ENCODE measurements around the gene RASSF9. TPM values are rescaled to one million over a fixed set of nuclear protein-coding genes. Genes with fewer than 3 reads are reported as not detected.

RASSF9 gene
- 1 to 10 TPM in 2 of 4 donors, under 1 TPM in 2; 0.27 to 1.5 (median 0.83) TPM for polyA plus RNA-seq
- long read RNA-seq, donor 1, full-length matches to known transcripts, result 5 of 1,172 reads
- long read RNA-seq, donor 1, partial matches to known transcripts, result 1,160 of 1,172 reads
- long read RNA-seq, donor 1, other reads (novel, unspliced or antisense), result 7 of 1,172 reads
- long read RNA-seq, donor 2, result 0 reads
- long read RNA-seq, donor 3, result 0 reads
- long read RNA-seq, donor 4, result 0 reads
- long read RNA-seq, donor 5, result 0 reads
- long read RNA-seq, donor 6, full-length matches to known transcripts, result 2 of 199 reads
- long read RNA-seq, donor 6, partial matches to known transcripts, result 197 of 199 reads
- long read RNA-seq, donor 6, other reads (novel, unspliced or antisense), result 0 of 199 reads
- long read RNA-seq, donor 7, result 0 reads
- long read RNA-seq, donor 8, result 0 reads
- long read RNA-seq, donor 9, result 0 reads
- long read RNA-seq, donor 10, full-length matches to known transcripts, result 5 of 5 reads
- long read RNA-seq, donor 10, partial matches to known transcripts, result 0 of 5 reads
- long read RNA-seq, donor 10, other reads (novel, unspliced or antisense), result 0 of 5 reads

DNA sequence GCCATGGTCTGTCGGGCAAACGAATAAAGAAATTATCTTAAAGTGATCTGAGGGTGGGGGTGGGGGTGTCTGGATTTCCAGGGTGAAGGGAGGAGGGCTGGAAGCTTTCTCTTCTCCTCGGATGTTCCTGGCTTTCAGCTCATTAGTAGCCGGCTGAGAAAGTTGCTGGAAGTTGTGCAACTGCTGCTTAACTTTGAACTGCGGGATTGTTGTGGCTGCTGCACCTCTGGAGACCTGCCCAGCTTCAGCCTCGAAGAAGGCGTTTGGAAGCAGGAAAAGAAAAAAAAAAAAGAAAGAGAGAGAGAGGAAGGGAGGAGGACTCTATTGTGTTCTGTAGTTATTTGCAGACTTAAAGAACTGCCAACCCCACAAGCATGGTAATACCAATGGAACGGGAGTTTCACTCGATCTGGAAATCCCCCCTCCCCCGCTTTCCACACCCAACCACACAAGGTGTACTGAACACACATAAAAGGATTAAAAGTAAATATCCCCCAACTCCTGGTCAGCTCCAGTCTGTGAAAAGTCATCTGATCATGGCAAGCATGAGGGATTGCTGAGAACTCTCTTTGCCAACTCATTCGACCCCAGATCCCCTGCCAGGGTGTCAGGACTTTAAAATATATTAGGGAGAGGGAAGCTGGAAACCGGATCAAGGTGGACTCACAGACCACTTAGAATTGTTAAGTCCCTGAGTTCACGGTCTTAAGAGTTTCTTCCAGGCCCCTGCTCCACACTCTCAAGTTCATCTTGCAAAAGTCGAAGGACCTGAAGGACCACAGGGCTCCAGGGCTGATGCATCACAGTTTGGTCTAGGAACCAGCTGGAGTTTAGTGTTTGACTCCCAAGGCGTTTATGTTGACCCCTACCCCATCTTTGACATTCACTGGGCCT lies at the start of gene RASSF9:
Gene RASSF9, minus strand, starts transcription at position 213 of the 894 bp plus-strand sequence. Its CDS starts 208 bp downstream, at position 5.
- DNase-seq, result peak; percentile 91 to 92
- FAIRE-seq, result no peak
- H3K27me3 ChIP-seq (ENCODE audit: control insufficient read depth in 3 of 3, insufficient read depth in 3 of 3, low read length in 3 of 3), result no peaks in the 10 kb centered on the region

DNA sequence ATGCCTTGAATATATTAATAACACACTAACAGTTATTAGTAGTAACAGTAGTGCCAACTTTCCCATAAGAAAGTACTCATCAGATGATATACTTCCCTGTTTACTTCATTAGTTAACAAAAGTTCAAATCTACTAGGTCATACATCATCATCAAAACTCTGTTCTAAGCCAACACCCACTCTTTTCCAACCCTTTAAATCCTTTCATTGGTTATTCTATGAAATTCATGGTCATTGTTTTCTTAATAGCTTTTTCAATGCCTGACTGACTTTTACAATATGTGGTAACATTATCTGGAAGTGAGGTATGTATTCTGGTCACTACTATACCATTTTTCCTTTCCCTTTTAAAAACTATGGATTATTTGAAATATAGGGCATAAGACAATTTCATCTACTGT lies 47.6 kb upstream of the RASSF9 start:
- DNase-seq (no peak), FAIRE-seq (no peak)
- Histone ChIP-seq H3K27me3 (ENCODE audit: control insufficient read depth in 3 of 3, insufficient read depth in 3 of 3, low read length in 3 of 3) (no peaks in the 10 kb centered on the region), H3K9me3 (ENCODE audit: control insufficient read depth in 2 of 2, insufficient read depth in 1 of 2, low read depth in 1 of 2, low read length in 1 of 2) (no peaks in the 10 kb centered on the region), H3K27ac (ENCODE audit: low read depth in 1 of 3, low read length in 2 of 3) (no peak overlapping the region), H3K4me1 (ENCODE audit: control insufficient read depth in 3 of 3, insufficient read depth in 2 of 3, low read depth in 1 of 3, low read length in 2 of 3) (no peaks in the 10 kb centered on the region), H3K4me3 (ENCODE audit: low read depth in 1 of 3, low read length in 3 of 3) (no peak overlapping the region), H3K36me3 (ENCODE audit: control insufficient read depth in 3 of 3, insufficient read depth in 2 of 3, low read depth in 1 of 3, low read length in 3 of 3) (no peaks in the 10 kb centered on the region)

More for the DNA sequence above, at the start of gene RASSF9:
- Histone ChIP-seq H3K9me3 (ENCODE audit: control insufficient read depth in 2 of 2, insufficient read depth in 1 of 2, low read depth in 1 of 2, low read length in 1 of 2) (no peaks in the 10 kb centered on the region), H3K27ac (ENCODE audit: low read depth in 1 of 3, low read length in 2 of 3) (peak within 1 kb of the TSS; percentile 59 to 81 (median 65)), H3K4me3 (ENCODE audit: low read depth in 1 of 3, low read length in 3 of 3) (peak within 1 kb of the TSS in 2 of 3 donors; percentile 45 to 48), H3K36me3 (ENCODE audit: control insufficient read depth in 3 of 3, insufficient read depth in 2 of 3, low read depth in 1 of 3, low read length in 3 of 3) (no peaks in the 10 kb centered on the region), H3K4me1 (ENCODE audit: control insufficient read depth in 3 of 3, insufficient read depth in 2 of 3, low read depth in 1 of 3, low read length in 2 of 3) (peaks cover 0 to 9% (median 0%) of the 10 kb centered on the region in 3 donors)
- WGBS, 3 donors, result 18 to 24% (median 22%) methylated on average over 15 of the region's 15 CpGs

DNA sequence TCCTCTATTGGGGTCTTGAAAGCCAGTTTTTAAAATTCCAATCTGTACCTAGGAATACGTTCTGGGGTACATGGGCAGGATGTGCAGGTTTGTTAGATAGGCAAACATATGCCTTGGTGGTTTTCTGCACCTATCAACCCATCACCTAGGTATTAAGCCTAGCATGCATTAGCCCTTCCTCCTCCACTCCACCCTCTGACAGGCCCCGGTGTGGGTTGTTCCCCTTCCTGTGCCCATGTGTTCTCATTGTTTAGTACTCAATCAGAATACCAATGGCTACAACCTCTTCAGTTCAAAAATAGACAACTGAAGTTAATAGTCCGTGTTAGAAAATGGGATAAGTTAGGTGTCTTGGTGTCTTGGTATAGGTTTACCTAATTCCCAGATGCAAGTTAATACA lies 41.2 kb upstream of the RASSF9 start:
- H3K27me3 ChIP-seq (ENCODE audit: control insufficient read depth in 3 of 3, insufficient read depth in 3 of 3, low read length in 3 of 3), result peaks cover 0 to 3% (median 0%) of the 10 kb centered on the region in 3 donors
- no peak overlapping the region for H3K4me3 ChIP-seq (ENCODE audit: low read depth in 1 of 3, low read length in 3 of 3)
- H3K36me3 ChIP-seq (ENCODE audit: control insufficient read depth in 3 of 3, insufficient read depth in 2 of 3, low read depth in 1 of 3, low read length in 3 of 3), result no peaks in the 10 kb centered on the region
- no peak for FAIRE-seq
- H3K27ac ChIP-seq (ENCODE audit: low read depth in 1 of 3, low read length in 2 of 3), result no peak overlapping the region
- WGBS, 3 donors, result 64 to 76% (median 73%) methylated on average over 3 of the region's 3 CpGs
- DNase-seq, result no peak
- no peaks in the 10 kb centered on the region for H3K9me3 ChIP-seq (ENCODE audit: control insufficient read depth in 2 of 2, insufficient read depth in 1 of 2, low read depth in 1 of 2, low read length in 1 of 2)
- no peaks in the 10 kb centered on the region for H3K4me1 ChIP-seq (ENCODE audit: control insufficient read depth in 3 of 3, insufficient read depth in 2 of 3, low read depth in 1 of 3, low read length in 2 of 3)

DNA sequence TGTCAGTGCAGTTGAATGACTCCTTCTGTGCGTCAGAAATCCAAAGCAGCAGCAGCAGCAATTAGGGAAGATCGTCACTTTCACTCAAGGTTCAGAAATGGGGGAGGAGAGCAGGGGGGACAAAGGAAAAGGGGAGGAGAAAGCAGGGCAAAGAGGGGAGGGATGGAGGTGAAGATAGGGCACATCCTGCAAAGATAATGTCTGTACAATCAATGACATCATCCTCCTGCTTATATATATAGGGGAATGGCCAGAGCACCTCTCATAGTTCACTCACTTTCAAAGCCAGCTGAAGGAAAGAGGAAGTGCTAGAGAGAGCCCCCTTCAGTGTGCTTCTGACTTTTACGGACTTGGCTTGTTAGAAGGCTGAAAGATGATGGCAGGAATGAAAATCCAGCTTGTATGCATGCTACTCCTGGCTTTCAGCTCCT lies 37.8 kb upstream of the RASSF9 start, which contains the start of gene NTS:
Gene NTS, plus strand, starts transcription at position 265 of the 431 bp plus-strand sequence. Its CDS starts 109 bp downstream, at position 374.
- no peaks in the 10 kb centered on the region for H3K9me3 ChIP-seq (ENCODE audit: control insufficient read depth in 2 of 2, insufficient read depth in 1 of 2, low read depth in 1 of 2, low read length in 1 of 2)
- H3K4me3 ChIP-seq (ENCODE audit: low read depth in 1 of 3, low read length in 3 of 3), result no peak within 1 kb of the TSS
- H3K36me3 ChIP-seq (ENCODE audit: control insufficient read depth in 3 of 3, insufficient read depth in 2 of 3, low read depth in 1 of 3, low read length in 3 of 3), result no peaks in the 10 kb centered on the region
- H3K4me1 ChIP-seq (ENCODE audit: control insufficient read depth in 3 of 3, insufficient read depth in 2 of 3, low read depth in 1 of 3, low read length in 2 of 3), result no peaks in the 10 kb centered on the region
- H3K27me3 ChIP-seq (ENCODE audit: control insufficient read depth in 3 of 3, insufficient read depth in 3 of 3, low read length in 3 of 3), result peaks cover 0 to 3% (median 0%) of the 10 kb centered on the region in 3 donors
- 17 to 25% (median 22%) methylated on average over 3 of the region's 3 CpGs for WGBS, 3 donors
- no peak within 1 kb of the TSS for H3K27ac ChIP-seq (ENCODE audit: low read depth in 1 of 3, low read length in 2 of 3)
- DNase-seq (peak in 1 of 2 donors; percentile 6), FAIRE-seq (no peak)

DNA sequence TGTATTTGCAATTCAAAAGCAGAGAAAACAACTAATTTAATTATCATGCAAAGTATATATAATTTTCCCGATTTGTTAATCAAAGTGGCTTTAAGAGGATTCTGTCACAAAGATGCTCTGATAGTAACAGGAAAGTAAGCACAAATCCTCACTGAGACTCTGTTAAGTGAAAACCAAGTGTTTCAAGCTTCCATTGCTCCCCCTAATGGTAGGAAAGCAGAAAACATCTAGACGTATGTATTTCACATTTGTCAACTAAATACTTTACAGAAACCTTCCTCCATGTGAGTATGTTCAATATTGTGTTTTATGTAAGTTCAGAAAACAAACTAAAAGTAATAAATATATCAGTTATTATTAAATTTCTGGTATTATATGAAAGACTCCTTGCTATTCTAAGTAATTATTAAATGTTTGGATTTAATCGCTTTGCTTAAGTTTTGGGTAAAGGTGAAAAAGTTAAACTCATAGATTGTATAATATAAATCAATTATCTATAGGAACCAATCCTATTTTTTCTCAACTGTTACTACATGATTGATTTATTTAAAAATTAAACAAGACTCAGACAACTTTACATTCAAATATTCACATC lies 36.4 kb upstream of the RASSF9 start:
- FAIRE-seq, result peak; percentile 96
- no peaks in the 10 kb centered on the region for H3K9me3 ChIP-seq (ENCODE audit: control insufficient read depth in 2 of 2, insufficient read depth in 1 of 2, low read depth in 1 of 2, low read length in 1 of 2)
- no peak overlapping the region for H3K27ac ChIP-seq (ENCODE audit: low read depth in 1 of 3, low read length in 2 of 3)
- WGBS, 3 donors, result 32% methylated on average over 3 of the region's 3 CpGs
- H3K27me3 ChIP-seq (ENCODE audit: control insufficient read depth in 3 of 3, insufficient read depth in 3 of 3, low read length in 3 of 3), result peaks cover 0 to 3% (median 0%) of the 10 kb centered on the region in 3 donors
- peak; percentile 65 to 68 for DNase-seq
- H3K4me1 ChIP-seq (ENCODE audit: control insufficient read depth in 3 of 3, insufficient read depth in 2 of 3, low read depth in 1 of 3, low read length in 2 of 3), result no peaks in the 10 kb centered on the region
- no peaks in the 10 kb centered on the region for H3K36me3 ChIP-seq (ENCODE audit: control insufficient read depth in 3 of 3, insufficient read depth in 2 of 3, low read depth in 1 of 3, low read length in 3 of 3)
- no peak overlapping the region for H3K4me3 ChIP-seq (ENCODE audit: low read depth in 1 of 3, low read length in 3 of 3)

DNA sequence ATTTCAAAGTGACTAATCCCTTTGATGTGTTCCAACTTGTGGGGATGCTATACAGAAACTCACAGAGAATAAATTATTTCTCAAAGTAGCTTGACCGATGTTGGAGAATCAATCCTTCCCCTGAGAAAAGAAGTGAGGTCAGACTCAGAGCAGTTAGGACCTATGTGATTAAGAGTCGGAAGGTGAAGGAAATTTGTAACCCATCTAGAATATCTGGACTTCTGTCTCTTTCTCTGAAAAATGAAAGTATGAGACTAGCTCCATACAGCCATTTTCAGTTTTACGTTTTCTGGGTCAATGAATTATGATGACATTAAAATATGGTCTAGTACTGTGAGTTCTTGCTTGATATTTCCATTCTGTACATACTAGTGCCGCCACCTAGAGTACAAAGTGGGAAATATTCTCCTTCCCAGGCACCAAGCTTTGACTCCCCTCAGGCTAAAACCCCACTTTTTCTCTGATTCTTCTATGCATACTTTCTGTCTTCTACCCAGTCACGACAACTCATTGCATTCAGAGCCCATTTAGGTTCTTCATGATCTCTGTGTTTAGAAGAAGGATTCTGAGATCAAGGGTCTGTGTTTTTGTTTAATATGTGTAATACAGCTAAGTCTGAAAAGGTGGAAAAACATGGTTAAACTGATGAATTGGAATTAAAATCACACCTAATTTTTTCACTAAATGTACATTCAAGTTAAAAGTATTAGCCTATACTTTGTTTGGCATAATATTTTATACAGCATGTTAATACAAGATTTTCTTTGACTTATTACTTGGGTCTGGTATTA lies 31.0 kb upstream of the RASSF9 start:
- H3K36me3 ChIP-seq (ENCODE audit: control insufficient read depth in 3 of 3, insufficient read depth in 2 of 3, low read depth in 1 of 3, low read length in 3 of 3), result no peaks in the 10 kb centered on the region
- H3K27me3 ChIP-seq (ENCODE audit: control insufficient read depth in 3 of 3, insufficient read depth in 3 of 3, low read length in 3 of 3), result no peaks in the 10 kb centered on the region
- FAIRE-seq (no peak), DNase-seq (peak; percentile 66 to 73)
- H3K4me1 ChIP-seq (ENCODE audit: control insufficient read depth in 3 of 3, insufficient read depth in 2 of 3, low read depth in 1 of 3, low read length in 2 of 3), result no peaks in the 10 kb centered on the region
- H3K4me3 ChIP-seq (ENCODE audit: low read depth in 1 of 3, low read length in 3 of 3), result no peak overlapping the region
- H3K27ac ChIP-seq (ENCODE audit: low read depth in 1 of 3, low read length in 2 of 3), result no peak overlapping the region
- no peaks in the 10 kb centered on the region for H3K9me3 ChIP-seq (ENCODE audit: control insufficient read depth in 2 of 2, insufficient read depth in 1 of 2, low read depth in 1 of 2, low read length in 1 of 2)
- 29 to 37% (median 35%) methylated on average over 5 of the region's 5 CpGs for WGBS, 3 donors

DNA sequence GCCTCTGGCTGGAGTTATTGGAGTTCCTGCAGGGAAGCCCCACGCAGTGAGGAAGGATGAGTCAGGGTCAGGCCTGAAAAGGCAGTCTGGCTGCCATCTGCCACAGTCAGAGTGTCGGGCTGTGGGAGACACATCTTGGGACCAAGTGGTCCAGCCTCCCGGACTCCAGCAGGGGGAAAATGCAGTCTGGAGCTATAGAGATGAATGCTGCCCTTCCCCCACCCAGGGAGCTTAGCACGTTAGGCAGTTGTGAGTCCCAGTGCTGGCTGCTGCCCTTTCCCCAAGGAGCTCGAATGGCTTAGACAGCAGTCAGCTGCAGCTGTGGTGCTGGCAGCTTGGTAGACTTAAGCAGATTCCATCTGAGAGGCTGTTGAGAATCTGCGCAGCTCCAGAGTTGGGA lies 29.7 kb upstream of the RASSF9 start:
- Histone ChIP-seq H3K4me1 (ENCODE audit: control insufficient read depth in 3 of 3, insufficient read depth in 2 of 3, low read depth in 1 of 3, low read length in 2 of 3) (no peaks in the 10 kb centered on the region), H3K36me3 (ENCODE audit: control insufficient read depth in 3 of 3, insufficient read depth in 2 of 3, low read depth in 1 of 3, low read length in 3 of 3) (no peaks in the 10 kb centered on the region), H3K27me3 (ENCODE audit: control insufficient read depth in 3 of 3, insufficient read depth in 3 of 3, low read length in 3 of 3) (no peaks in the 10 kb centered on the region), H3K27ac (ENCODE audit: low read depth in 1 of 3, low read length in 2 of 3) (no peak overlapping the region), H3K4me3 (ENCODE audit: low read depth in 1 of 3, low read length in 3 of 3) (no peak overlapping the region), H3K9me3 (ENCODE audit: control insufficient read depth in 2 of 2, insufficient read depth in 1 of 2, low read depth in 1 of 2, low read length in 1 of 2) (no peaks in the 10 kb centered on the region)
- FAIRE-seq, result no peak
- 76 to 88% (median 84%) methylated on average over 6 of the region's 6 CpGs for WGBS, 3 donors
- DNase-seq, result no peak
